Fibroblast of the conjunctiva (primary cell): Measurements from ENCODE around the gene CALM1.

Experiments
- DNase-seq: peaks from one replicate; pipeline ENCODE4 v3.0.0-alpha.2; 2010; ENCODE audit warnings: low read depth

CALM1 gene

DNA sequence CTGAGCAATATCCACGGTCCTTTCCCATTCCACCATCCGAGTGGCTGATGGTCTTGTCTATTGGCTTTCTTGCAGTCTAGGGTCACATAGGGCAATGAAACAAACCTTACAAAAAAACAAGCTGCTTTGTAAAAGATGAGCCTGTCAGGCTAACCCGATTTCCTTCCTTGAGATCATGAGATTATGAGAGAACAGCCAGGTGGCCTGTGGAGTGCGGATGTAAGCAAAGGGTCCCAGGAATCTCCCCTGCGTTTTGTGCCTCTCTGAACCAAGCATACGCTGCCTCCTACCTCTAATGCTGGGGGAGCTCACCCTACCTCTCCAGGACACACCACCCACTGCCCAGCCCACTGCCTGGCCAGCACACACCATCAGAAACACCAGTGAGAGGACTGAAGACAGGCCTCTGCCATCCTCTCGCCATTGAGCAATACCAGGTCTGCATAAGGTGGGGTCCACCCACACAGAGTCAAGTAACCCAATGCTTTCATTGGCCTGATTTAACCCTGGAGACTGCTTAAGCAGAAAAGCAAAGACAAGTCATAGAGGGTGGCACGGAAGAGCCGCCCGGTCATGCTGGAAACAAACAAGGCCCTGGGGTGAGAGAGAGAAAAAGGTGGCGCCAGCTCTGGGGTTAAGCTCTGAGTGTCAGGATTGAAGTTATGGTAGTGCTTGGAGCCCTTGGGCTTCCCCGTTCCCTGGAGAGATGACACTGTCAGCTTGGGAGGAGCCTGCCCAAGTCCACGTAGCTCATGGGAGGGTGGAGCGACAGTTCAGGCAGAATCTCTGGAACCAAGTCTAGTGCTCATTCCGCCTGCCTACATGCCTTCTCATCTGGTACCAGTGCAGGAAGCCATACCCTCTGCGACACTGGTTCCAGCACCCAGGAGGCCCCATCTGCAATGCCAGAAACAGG is 46.6 kb downstream of the CALM1 start:
- no peak for DNase-seq

GRCh38 chr14:90444077-90444696 is 47.4 kb downstream of the CALM1 start:
- no peak for DNase-seq

- DNase-seq, result no peak
These were observed 48.2 kb downstream of the CALM1 start for GRCh38 chr14:90445011-90445410.

GRCh38 chr14:90446405-90446804 is 49.6 kb downstream of the CALM1 start:
- no peak for DNase-seq

DNA sequence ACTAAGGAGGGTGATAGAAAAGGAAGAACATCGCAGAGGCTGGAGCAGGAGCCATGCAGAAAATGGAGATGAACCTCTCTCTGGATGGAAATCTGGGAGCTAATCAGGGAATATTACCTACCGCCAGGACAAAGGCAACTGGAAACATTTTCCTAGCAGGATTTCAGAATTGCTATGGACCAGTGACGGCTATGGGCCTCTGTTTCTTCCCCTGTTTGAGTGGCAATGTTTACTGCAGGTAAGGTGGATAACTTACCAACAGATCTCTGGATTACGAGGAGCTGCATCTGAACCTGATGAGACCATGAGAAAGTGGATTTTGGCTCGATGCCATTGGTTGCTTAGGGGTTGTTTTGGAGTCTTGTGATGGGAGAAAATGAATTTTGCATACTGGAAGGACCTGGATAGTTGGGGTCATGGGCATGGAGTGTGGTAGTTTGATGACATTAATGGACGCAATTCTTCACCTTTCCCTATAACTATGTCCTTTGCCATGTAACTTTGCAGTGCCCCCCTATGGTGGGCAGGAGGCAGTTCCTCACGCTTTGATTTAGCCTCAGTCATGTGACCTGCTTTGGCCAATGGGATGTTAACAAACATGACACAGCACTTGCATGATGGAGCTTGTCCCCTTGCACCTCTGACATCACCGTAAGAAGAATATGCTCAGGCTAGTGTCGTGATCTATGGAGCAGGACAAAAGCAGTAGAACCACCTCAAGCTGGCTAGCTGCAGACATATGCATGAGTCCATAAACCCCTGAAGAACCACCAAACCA is 51.1 kb downstream of the CALM1 start:
- DNase-seq, result no peak

- no peak for DNase-seq
These were observed 52.6 kb downstream of the CALM1 start for GRCh38 chr14:90449411-90449810.

DNA sequence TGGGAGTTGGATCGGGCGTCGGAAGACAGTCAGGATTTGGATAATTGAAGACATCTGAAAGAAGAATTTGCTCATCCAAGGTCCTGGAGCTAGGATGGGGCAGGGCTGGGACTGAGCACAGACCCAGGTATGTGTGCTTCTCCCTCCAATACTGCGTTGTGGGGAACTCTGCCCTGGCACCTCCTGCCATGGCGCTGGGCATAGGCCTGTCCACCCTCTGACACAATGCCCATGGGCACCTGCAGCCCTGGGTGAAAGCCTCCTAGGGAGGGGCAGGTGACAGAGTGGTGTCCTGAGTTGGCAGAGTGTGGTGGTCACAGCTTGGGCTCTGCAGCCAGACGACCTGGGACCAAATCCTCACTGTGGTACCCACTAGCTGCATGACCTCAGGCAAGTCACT is 53.3 kb downstream of the CALM1 start:
- no peak for DNase-seq

- no peak for DNase-seq
These were observed 53.8 kb downstream of the CALM1 start for GRCh38 chr14:90450667-90451066.

DNA sequence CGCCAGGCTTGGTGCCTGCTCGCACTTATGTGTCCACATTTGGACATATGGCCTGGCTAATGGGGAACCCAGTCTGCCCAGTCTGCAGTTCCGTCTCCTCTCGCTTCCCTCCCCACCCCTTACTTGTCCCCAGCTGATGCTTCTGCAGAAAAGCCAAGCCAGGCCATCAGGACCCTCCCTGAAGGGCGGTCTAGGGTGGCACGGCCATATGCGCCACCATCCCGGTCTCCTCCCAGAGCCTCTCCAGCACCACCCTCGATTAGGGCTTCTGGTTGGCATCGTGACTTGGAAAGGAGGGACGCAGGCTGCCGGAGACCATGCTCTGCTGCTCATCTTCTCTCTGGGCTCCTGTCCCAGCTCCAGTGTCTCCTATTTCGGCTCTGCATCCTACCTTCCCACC is 54.6 kb downstream of the CALM1 start:
- DNase-seq, result no peak

GRCh38 chr14:90451961-90452360 is 55.1 kb downstream of the CALM1 start:
- DNase-seq, result no peak

DNA sequence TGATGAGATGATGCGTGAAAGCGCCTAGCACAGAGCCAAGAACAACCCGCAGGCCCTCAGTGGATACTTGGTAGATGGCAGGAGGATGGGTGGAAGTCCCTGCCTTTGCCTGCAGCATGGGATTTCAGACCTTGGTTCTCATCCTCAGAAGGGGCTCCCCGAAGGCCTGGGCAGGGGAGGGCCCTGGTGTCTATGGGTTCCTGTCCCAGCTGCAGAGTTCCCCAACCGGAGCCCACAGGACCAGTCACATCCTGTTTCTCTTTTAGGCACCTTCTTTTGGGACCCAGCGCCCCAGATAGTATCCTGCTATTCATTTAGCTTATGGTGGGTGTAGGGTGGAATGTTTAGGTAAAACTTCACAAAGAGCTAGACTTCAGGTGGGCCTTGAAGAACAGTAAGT is 55.5 kb downstream of the CALM1 start:
- DNase-seq, result no peak

GRCh38 chr14:90453401-90453951 is 56.6 kb downstream of the CALM1 start:
- no peak for DNase-seq

DNA sequence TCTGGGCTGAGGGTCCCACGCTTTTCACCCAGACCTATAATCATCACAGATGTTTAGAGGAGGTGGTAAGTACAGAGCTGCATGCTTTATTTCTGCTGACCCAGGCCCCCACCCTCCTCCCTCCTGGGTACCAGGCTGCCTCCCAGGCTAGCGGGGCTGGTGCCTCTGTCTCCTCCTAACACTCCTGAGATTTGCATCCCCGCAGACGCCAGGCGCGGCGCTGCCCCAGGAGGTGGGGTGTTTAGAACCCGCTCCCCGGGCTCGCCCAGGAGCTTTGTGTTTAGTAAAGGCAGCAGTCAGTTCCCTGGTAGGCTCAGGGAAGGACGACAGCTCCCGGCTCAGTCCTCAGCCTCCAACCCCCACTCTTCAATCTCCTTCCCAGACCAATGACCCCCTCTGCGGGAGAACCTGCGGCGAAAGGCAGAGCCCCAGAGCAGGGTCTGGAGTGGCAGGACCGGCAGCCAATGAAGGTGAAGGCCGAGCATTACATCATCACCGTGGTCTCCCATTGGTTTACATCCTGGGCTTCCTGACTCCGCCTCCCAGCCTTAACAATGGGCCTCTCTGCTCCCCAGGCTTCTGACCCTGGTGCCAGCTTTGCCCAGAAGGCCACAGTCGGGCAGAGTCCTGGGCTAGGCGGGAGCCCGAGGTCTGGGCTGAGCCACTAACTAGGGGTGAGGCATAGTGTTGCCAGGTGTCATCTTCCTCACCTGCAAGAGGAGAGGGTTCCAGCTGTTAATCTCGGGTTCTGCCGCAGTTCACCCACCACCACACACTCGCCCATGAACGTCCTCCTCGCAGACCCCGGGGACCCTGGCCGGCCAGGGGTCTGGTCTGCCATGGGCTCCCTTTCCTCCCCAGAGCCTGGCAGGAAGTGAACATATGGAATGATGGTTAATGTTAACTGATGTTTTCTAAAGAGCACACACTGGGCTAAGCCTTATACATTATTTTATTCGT is 57.5 kb downstream of the CALM1 start:
- peak; percentile 31 for DNase-seq

GRCh38 chr14:90455100-90455571 is 58.3 kb downstream of the CALM1 start:
- DNase-seq, result no peak

GRCh38 chr14:90456551-90456950 is 59.7 kb downstream of the CALM1 start:
- DNase-seq, result no peak

DNA sequence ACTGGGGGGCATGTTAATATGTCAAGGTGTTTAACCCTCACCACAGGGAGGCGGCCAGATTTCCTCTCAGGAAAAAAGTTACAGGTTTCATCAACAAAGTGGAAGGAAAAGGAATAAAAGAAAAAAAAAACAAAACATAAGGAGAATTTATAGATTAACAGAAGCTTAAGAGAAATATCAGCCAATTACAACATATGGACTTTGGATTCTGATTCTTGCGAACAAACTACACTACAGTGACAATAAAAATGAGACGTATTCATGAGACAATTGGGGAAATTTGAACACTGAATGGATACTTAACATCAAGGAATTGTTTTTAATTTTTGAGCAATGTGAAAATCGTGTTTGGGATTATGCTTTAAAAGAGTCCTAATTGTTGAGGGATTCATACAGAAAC is 60.4 kb downstream of the CALM1 start:
- DNase-seq, result no peak
